ENCODE measurements around the gene PPP2CA.

GRCh38 chr5:134255418-134256150 lies 29.7 kb upstream of the PPP2CA start:
- TF ChIP-seq CTCF (IDR thresholded peaks at IDR 0.05) (no peak), POLR2A (IDR thresholded peaks at IDR 0.05) (no peak)
